AG09309 (cell line): ENCODE measurements around the gene TANK.
A peak's percentile ranks its signal among the peaks of the same experiment; 100 is the strongest.

Experiments used
- DNase-seq: peaks from one replicate; pipeline ENCODE4 v3.0.0-alpha.2; 2010; ENCODE audit warnings: low read depth
- H3K4me3 ChIP-seq: 2 replicates; pipeline ENCODE4 v1.5.1; 2011; ENCODE audit warnings: mild to moderate bottlenecking, low read depth, low read length, moderate library complexity; ENCODE audit not compliant: control insufficient read depth
- TF ChIP-seq, protein P1 (sequence below): IDR thresholded peaks from 2 replicates; pipeline ENCODE4 v1.5.1; 2011; ENCODE audit warnings: mild to moderate bottlenecking, low read depth, low read length, inconsistent platforms; ENCODE audit not compliant: insufficient read depth, control insufficient read depth; ENCODE audit errors: missing control alignments

TANK gene

DNA sequence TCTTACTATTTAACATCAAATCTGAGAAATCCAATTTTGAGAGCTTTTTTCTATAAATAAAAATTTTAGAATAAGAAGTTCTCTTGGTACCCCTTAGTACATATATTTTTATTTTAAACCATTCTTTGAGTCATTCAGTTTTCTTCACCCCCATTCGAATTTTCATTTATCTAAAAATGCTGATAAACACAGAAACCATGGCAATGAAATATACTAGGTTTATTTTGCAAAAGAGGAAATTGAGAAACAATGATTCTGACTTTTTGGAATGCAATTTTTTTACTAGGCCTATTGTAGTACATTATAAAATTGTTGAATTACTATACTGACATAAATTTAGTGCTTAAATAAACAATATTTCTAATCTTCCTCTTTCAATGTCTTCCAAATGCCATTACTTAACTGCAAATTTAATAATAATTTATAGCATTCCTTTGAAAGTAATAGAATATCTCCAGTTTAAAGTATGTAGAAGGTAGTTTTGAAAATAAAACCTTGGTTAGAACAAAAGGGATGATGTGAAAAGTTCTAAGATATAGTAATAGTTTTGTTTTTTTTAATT is 46.3 kb downstream of the TANK start:
- H3K4me3 ChIP-seq, result no peak overlapping the region
- TF ChIP-seq, protein P1, sequence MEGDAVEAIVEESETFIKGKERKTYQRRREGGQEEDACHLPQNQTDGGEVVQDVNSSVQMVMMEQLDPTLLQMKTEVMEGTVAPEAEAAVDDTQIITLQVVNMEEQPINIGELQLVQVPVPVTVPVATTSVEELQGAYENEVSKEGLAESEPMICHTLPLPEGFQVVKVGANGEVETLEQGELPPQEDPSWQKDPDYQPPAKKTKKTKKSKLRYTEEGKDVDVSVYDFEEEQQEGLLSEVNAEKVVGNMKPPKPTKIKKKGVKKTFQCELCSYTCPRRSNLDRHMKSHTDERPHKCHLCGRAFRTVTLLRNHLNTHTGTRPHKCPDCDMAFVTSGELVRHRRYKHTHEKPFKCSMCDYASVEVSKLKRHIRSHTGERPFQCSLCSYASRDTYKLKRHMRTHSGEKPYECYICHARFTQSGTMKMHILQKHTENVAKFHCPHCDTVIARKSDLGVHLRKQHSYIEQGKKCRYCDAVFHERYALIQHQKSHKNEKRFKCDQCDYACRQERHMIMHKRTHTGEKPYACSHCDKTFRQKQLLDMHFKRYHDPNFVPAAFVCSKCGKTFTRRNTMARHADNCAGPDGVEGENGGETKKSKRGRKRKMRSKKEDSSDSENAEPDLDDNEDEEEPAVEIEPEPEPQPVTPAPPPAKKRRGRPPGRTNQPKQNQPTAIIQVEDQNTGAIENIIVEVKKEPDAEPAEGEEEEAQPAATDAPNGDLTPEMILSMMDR, result no peak
- peak; percentile 7 for DNase-seq

DNA sequence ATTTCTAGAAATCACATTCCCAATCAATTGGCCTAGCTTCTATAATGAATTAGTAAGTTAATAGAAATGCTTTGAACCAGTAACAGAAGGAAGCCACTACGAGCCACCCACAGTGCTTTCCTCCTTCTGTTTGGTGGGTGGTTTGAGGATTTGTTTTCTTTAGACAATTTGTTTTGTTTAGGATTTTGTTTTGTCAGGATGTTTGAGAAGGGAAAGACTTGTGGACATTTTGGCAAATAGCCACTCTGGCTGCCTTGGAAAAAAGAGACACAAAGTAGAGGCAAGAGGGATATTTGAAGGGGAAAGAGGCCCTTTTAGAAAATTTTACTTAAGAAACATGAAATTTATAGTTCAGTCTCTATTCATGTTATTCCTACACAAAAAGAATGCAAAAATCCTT is 47.7 kb downstream of the TANK start:
- TF ChIP-seq, protein P1, result no peak
- no peak for DNase-seq
- H3K4me3 ChIP-seq, result no peak overlapping the region

DNA sequence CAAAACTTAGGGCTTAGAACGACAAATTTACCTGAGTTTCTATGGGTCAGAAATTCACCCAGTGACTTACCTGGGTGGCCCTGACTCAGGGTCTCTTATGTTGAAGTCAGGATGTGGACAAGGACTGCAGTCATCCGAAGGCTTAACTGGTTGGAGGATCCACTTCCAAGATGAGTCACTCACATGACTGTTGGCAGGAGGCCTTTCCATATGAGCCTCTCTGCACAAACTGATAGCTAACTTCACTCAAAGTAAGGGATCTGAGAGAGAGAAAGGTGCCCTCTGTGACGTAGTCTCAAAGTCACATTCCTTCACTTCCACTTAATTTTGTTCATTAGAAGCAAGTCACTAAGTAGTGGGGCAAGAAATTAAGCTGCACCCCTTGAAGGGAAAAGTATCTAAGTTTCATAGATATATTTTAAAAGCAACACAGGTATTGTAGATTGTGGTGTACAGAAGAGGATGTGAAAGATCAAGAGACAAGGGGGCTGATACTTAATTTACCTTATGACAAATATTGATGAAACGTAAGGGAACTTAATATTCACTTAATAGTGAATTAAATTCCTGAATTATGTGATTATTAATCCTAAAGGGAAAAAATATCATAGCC is 48.4 kb downstream of the TANK start:
- TF ChIP-seq, protein P1, result no peak
- peak; percentile 29 for DNase-seq

DNA sequence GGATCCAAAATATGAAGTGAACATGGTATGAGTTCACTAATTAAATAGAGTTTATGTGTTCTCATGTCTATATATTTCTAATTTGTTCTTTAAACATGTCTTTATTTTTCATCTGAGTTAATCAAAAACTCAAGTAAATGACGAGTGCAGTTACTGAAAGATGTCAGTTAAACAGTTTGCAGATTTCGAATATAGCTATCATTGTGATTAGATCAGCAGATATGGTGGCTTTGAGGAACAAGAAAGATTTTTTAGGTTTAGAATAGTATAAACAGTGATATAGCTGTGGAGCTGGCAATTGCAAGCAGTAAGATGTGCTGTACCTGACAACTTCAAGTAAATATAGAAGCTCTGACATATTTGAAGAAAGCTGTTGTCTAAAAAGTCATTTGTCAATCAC is 49.7 kb downstream of the TANK start:
- DNase-seq, result no peak
- H3K4me3 ChIP-seq, result no peak overlapping the region
- TF ChIP-seq, protein P1, result no peak

More for the DNA sequence above, 48.4 kb downstream of the TANK start:
- no peak overlapping the region for H3K4me3 ChIP-seq

DNA sequence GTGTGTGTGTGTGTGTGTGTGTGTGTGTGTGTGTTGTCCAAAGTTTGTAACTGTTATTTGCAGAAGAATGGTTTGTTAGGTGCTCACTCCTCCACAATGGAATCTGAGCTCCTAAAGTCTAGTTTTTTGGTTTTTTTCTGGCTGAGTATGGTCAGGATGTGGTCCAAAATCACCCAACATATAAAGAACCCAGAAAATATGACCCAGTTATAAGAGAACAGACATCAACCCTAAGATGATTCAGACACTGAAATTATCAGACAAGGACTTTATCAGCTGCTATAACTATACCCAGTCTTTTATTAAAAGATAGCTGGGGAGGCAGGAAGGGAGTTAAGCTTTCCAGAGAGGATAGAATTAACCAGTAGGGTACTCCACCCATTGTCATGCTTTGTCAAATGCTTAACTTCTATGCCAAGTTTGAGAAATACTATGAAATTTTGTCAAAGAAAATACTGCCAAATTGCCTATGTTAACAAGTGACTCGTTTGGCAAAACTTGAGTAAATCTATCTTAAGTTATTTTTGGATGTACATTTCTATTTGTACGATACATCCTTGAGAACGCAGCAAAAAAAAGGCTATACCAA is 57.5 kb downstream of the TANK start:
- TF ChIP-seq, protein P1, result no peak
- no peak overlapping the region for H3K4me3 ChIP-seq
- DNase-seq, result no peak

DNA sequence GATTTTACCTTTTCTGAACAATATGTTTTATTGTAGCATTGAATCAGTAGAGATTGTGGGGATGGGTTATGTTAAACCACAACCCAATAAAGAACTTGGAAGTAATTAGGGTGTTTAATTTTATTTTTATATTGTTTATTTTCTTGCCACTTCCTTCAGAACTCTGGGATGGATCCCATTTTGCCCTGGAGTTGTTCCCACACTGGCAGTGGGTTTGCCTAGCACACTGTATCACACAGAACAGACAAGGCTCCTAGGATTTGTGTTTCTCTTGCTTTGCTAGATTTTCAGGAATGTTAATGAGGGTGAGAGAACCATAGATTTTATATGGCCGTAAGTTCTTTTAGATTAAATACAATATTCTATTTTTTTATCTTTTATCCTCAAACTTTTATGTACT is 59.0 kb downstream of the TANK start:
- no peak for DNase-seq
- no peak overlapping the region for H3K4me3 ChIP-seq
- TF ChIP-seq, protein P1, result no peak
